ENCODE results near the gene EML4.

EML4 gene

DNA sequence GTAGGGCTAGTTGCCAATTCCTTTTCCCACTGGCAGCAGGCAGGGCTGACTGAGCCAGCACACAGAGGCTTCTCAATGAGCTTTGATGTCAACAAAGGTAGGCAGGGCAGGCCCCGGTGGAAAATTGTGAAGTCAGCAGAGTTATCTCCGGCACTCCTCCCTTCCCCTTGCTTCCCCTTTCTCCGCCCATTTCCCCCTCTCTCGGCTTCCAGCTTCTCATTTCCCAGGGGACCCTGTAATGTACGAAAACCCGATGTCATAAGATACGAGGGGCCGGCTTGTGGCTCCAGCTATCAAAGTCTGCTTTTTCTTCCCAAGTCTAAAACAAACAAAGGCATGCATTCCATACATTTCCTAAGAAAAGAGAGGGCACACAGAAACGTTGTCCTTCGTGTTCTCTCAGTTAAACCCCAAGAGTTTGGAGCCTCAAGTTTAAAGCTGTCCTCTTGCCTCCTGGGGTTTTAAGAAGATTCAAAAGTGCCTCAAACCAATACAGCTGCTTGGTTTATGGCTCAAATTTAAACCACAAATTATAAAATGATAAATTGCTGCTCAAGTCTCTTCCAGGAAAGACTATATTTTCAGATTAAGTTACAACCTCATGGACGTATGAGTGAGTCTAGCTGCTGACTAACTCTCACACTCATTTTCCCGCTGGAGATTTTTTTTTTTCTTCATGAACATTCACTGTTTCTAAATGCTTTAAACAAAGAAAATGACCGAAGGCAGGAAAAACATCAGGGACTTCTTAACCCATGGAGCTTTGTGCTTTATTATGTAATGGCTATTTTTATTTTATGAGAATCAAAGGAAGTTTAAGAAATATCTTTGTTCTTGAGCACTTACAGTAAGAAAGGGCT lies 27.2 kb upstream of the EML4 start:
- H3K4me3 ChIP-seq (replicated peaks in 1 of 2; ENCODE audit: low read depth in 2 of 2, low read length in 2 of 2) = peak overlapping the region in 1 of 2 donors; percentile 39
- TF ChIP-seq, protein P1, sequence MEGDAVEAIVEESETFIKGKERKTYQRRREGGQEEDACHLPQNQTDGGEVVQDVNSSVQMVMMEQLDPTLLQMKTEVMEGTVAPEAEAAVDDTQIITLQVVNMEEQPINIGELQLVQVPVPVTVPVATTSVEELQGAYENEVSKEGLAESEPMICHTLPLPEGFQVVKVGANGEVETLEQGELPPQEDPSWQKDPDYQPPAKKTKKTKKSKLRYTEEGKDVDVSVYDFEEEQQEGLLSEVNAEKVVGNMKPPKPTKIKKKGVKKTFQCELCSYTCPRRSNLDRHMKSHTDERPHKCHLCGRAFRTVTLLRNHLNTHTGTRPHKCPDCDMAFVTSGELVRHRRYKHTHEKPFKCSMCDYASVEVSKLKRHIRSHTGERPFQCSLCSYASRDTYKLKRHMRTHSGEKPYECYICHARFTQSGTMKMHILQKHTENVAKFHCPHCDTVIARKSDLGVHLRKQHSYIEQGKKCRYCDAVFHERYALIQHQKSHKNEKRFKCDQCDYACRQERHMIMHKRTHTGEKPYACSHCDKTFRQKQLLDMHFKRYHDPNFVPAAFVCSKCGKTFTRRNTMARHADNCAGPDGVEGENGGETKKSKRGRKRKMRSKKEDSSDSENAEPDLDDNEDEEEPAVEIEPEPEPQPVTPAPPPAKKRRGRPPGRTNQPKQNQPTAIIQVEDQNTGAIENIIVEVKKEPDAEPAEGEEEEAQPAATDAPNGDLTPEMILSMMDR (IDR thresholded peaks at IDR 0.05; ENCODE audit: low read depth, low read length) = no peak
- DNase-seq (ENCODE audit: low read depth in 2 of 2) = peak; percentile 94 to 97

DNA sequence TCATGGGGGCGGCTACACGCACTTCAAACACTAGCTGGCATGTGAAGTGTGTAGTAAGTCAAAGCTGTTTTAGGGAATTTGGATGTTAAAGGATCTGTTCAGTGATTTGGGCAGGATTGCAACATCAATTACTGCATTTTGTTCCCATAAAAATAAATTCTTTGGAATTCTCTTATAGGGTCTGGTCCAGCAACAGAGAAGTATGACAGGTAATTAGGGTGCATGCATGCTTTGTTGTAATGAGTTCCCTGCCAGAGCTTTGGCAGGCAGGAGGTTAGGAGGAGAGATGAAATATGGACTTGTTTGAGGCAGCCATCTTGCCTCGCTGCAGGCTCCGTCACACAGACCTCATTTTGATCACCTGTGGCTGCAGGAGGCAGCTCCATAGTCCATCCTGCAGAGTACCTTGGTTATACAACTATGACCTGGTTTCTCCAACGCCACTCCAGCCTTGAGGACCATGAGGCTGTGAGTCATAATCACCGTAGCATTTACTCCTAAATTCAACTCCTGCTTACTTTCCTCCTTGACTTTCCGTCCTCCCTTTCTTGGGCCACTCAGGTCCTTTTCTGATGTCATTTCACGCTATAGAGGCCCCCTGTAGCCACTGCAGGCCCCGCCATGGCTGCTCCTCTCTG lies 26.5 kb upstream of the EML4 start:
- no peak overlapping the region for H3K4me3 ChIP-seq (replicated peaks in 1 of 2; ENCODE audit: low read depth in 2 of 2, low read length in 2 of 2)
- TF ChIP-seq, protein P1 (IDR thresholded peaks at IDR 0.05; ENCODE audit: low read depth, low read length) = no peak
- DNase-seq (ENCODE audit: low read depth in 2 of 2) = peak; percentile 39 to 87

DNA sequence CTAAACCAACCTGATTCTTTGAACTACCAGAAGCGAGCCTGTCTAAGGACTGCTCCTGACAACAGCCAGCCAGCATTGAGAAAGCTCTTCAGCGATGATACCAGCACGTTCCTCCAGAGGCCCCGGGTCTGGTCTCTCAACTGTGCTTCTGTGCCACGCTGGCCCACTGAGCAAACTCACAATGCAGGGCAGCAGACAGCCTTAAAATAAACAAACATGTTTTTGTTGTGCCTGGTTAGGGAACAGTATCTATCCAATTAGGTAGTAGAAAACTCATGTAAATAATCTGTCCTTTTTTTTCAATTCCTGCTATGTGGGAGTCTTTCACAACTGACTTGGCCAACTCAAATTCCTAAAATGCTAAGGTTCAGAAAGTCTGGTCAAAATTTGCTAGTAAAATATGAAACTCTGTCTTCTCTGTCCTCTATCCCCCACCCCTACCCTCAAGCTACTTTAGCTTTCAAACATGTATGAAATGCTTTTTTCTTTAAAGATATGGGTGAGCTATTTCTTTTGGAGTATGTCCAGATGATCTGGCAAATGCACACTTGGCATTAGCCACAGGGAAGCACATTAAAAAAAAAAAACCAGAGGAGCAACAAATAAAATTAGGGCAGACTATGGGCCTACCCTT lies 21.4 kb upstream of the EML4 start:
- TF ChIP-seq, protein P1 (IDR thresholded peaks at IDR 0.05; ENCODE audit: low read depth, low read length) = no peak
- H3K4me3 ChIP-seq (replicated peaks in 1 of 2; ENCODE audit: low read depth in 2 of 2, low read length in 2 of 2) = no peak overlapping the region
- peak; percentile 55 to 88 for DNase-seq (ENCODE audit: low read depth in 2 of 2)

DNA sequence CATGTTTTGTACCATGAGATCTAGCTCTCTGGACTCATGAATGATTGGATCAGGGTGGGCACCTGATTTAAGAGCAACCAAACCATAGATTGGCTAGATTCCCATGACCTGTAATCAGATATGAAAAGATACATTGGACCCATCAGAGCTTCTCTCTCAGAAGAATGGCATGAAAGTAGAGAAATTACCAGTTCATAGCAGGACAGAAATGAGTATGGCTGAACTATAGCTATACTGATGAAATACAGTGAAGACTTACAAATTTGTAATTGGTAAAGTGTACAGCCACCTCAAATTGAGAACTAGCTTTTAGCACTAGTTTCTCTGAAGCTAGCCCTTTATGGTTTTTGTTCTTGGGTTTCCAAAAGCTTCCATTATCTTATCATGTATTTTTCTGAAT lies 19.0 kb upstream of the EML4 start:
- TF ChIP-seq, protein P1 (IDR thresholded peaks at IDR 0.05; ENCODE audit: low read depth, low read length) = no peak
- no peak for DNase-seq (ENCODE audit: low read depth in 2 of 2)
- no peak overlapping the region for H3K4me3 ChIP-seq (replicated peaks in 1 of 2; ENCODE audit: low read depth in 2 of 2, low read length in 2 of 2)

DNA sequence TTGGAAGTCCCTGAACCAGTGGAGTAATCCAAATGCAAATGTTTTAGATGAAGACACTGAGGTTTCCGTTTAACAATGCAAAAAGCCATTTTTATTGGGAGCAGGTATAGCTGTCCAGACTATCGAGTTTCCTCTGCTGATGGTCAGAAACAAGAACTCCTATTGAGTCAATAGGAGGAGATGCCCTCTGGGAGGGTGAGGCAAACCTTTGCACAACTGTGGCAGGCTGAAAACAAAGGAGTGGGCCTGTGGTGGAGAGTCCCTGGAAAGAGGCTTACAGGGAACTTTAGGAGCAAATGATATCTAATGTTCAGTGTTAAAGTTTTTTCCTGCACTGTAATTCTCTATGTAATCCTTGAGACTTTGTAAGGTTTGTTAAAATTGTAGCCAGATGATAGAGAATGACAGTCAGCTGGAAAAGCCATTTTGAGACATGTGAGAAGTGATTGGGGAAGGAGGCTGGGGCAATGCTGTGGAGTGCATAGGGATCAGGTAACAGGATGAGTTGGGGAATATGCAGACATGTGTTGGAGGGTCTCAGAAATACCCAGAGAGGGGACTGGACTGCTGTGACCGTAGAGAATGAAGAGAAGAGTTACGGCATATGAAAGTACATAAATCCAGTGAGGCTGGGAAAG lies 15.1 kb upstream of the EML4 start:
- TF ChIP-seq, protein P1 (IDR thresholded peaks at IDR 0.05; ENCODE audit: low read depth, low read length) = no peak
- no peak overlapping the region for H3K4me3 ChIP-seq (replicated peaks in 1 of 2; ENCODE audit: low read depth in 2 of 2, low read length in 2 of 2)

DNA sequence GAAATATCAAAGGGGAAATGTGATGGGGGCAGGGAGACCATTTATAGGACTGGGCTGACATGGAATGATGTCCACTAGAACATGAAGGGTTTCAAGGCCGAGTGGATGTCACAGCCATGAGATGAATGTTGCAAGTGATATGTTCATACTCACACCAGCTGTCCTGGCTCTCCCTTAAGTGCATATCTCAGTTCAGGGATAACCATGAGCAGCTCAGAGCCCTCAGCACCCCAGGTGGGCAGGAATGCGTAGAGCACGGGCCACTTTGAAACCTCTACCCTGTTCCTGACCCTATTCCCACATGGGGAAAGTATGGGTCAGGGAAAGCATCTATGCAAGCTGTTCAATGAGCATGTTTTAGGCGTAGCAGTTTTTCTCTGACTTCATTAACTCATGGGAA lies 12.4 kb upstream of the EML4 start:
- H3K4me3 ChIP-seq (replicated peaks in 1 of 2; ENCODE audit: low read depth in 2 of 2, low read length in 2 of 2) = no peak overlapping the region
- no peak for DNase-seq (ENCODE audit: low read depth in 2 of 2)
- TF ChIP-seq, protein P1 (IDR thresholded peaks at IDR 0.05; ENCODE audit: low read depth, low read length) = no peak

More for the DNA sequence above, 15.1 kb upstream of the EML4 start:
- DNase-seq (ENCODE audit: low read depth in 2 of 2) = no peak
